CD4-positive, alpha-beta T cell treated with Interleukin-2 at 100 ng/mL for 4 hours (primary cell): ENCODE results near the gene HSD17B8.
"Not testable (repeated sequence)": the region's sequence is repeated elsewhere in the genome, so short reads cannot be mapped to it uniquely, and the experiment has no call there.

Experiments
- DNase-seq: peaks from one replicate; pipeline ENCODE4 v3.0.0-alpha.2; 2020; ENCODE audit warnings: low spot score

HSD17B8 gene

DNA sequence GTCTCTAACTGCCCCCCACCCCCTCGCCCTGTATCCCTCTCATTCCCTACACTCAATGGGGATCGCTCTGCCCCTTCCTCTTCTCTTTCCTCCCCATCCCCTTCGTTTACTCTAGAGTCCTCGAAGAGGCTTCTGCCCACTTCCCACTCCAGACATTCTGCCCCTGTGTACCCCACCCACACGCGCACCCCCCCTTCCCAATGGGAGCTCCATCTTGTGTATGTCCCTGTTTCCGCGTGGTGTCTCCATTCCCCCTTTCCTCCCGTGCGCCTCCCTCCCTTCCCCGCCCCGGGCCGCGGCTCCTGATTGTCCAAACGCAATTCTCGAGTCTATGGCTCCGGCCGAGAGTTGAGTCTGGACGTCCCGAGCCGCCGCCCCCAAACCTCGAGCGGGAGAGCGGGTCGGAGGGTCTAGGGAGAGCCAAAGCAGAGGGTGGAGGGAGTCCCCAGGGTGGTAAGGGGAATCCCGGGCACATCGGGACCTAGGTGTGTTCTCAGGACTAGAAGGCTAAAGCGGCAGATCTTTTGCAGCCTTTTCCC, 3.2 kb downstream of the HSD17B8 start:
- no peak for DNase-seq

DNA sequence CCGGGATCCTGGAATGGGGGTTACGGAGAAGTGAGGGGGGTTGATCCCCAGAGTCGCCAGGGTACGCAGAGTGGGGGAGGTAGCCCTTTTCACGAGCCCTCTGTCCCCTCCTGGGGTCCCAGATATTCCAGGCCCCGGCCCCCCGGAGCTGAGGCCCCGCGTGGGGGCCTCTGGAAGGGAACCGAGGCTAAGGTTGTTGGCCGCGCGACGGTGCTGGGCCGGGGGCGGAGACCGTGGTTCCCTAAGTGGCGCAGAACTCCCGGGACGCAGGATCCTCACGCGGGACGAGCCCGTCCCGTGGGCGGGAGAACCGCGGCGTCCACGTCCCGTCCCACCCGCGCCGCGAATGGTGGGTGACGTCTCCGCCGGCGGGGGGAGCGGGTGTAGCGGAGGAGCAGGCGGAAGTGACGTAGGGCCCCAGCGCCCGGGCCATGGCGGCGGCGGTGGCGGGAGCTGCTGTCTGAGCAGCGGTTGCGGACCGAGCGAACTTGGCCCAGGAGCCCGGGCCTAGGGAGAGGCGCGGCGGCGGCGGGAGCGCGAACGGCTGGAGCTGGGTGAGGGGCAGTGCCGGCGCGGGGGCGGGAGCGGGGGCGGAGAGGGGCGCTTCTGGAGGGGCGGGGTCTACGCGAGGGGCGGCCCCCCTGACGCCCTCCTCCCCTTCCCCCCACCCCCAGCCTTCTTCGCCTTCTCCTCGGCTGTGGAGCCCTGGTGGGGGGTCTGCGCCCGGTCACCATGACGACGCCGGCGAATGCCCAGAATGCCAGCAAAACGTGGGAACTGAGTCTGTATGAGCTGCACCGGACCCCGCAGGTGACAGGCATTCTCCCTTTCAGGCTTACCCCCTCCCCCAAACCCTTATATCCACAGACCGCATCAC, 3.9 kb downstream of the HSD17B8 start, which contains the start of gene RING1:
TSS of gene RING1 (plus strand) at position 410 of the 877 bp plus-strand sequence. CDS start at position 733, 323 bp downstream.
- peak; percentile 81 for DNase-seq

GRCh38 chr6:33209856-33210255, 5.4 kb downstream of the HSD17B8 start:
- no peak for DNase-seq

- DNase-seq: no peak
Measured at GRCh38 chr6:33211136-33211535, 6.7 kb downstream of the HSD17B8 start.

- no peak for DNase-seq
Measured at GRCh38 chr6:33211666-33212422, 7.4 kb downstream of the HSD17B8 start.

DNA sequence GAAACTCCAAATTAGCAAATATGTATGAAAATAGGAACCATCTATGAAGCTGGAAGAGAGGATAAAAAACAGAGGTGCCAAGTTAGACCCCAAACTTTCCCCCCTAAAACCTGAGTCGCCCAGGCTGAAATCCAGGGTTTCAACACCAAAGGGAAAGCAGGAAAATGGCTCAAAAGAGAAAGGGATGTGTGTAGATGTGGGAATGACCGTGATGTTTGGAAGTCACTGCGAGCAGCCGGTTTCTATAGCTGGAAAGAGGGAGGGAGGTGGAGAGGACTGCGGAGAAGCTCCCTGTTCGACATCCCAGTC, 8.4 kb downstream of the HSD17B8 start:
- no peak for DNase-seq

DNA sequence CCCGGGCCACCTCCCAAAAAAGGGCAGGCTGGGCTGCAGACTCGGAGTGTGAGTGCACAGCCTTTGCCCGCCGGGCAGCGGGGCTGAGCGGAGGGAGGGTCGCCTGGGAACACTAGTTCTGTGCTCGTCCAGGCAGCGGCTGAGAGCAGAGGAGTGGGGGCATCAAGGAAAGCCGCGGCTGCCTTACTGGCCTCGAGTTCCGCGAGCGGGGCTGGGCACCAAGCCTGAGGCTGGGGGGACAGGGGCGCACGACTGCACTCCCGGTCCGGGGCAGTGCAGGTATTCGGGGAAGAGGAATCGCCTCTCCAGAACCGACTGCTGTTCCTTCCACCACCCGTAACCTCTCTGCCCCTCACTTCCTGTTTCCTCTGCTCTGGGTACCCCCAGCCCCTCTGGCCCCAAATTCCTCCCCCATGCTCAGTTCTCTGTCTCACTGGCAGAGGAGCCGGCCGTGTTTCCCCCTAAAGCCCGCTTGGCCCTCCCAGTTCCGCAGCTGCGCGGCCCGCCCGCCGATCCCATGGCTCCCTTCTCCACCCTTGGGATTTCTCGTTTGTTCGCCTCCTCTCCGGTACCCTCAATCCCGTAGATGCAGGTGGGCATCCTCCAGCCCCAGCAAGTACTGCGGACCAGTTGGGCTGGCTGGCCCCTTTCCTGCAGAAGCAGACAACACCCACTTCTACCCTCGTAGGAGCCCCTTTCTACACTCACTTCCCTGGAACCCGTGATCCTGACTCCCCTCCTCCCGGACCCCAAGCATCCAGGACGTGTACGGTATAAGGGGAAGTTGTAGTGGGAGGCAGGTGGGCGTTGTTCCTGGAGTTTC, 8.9 kb downstream of the HSD17B8 start:
- no peak for DNase-seq

GRCh38 chr6:33213989-33214335, 9.5 kb downstream of the HSD17B8 start:
- DNase-seq: no peak

- no peak for DNase-seq
Measured at GRCh38 chr6:33215271-33216116, 11.0 kb downstream of the HSD17B8 start.

- DNase-seq: no peak
Measured at GRCh38 chr6:33216117-33216649, 11.7 kb downstream of the HSD17B8 start.

DNA sequence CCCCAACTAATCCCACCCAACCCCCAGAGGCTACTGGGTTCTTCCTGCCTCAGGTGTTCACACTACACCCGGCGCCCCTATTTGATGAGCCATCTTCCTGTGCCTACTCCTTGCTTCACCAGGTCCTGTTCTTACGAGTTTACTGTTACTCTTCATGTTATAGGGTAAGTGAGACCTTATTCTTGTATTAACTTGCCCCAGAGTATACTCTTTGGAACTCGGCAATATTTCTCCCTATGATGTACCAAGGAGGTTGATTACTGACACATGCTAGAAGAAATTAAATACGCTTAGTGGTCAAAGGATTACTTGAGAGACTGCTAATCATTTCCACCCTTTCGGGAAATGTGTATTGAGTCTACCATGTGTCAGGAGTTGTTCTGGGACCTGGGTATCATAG, 12.8 kb downstream of the HSD17B8 start:
- no peak for DNase-seq

DNA sequence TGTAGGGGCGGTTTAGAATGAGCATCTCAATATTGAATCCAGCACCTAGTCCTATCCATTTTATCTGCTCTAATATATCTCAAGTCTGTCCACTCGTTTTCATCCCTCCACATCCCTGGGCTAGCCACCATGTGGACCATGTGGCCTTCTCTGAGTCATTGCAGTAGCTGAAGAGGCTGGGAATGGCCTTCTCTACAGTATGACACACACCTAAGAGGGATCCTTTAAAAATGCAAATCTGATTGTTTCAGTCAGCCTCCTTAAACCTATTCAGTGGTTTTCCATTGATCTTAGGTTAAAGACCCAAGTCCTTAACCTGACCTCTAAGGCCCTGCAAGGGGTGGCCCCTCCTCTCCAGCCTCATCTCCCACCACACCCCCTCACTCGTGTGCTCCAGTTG, 13.2 kb downstream of the HSD17B8 start:
- DNase-seq: no peak

DNA sequence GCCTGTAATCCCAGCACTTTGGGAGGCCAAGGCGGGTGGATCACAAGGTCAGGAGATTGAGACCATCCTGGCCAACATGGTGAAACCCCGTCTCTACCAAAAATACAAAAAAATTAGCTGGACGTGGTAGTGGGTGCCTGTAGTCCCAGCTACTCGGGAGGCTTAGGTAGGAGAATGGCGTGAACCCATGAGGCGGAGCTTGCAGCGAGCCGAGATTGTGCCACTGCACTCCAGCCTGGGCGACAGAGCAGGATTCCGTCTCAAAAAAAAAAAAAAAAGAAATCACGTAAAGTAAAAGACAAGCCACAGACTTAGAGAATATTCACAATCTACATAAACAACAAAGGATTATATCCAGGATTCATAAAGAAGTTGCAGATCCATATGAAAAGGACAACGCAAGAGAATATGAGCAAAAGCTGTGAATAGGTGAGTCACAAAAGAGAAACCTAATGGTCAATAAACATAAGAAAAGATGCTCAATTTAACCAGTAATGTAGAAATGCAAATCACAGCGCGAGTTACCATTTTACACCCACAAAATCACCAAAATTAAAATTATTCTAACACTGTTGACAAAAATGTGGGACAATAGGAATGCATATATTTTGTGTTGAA, 22.2 kb downstream of the HSD17B8 start:
- not testable (repeated sequence) for DNase-seq

DNA sequence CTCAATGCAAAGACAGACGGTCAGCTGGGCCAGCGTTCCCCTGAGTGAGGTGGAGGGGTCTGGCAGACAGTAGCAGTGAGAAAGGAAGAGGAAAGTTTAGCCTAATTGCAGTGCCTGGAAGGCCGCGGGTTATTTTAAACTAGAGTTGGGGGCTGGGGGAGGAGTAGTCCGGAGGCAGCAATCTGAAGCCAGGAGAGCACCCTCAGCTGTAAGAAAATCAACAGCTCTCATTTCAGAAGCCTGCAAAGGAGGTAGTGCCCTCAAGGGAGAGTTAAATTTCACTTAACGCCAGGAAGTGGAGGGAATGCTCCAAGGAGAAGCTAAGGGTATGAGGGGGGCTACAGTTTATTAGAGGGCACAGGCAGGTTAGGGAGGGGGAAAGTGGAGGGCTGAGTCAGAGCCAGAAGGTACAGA, 30.8 kb downstream of the HSD17B8 start:
- DNase-seq: no peak

- DNase-seq: no peak
Measured at GRCh38 chr6:33236328-33236727, 31.9 kb downstream of the HSD17B8 start.

GRCh38 chr6:33236852-33237251, 32.4 kb downstream of the HSD17B8 start:
- no peak for DNase-seq

DNA sequence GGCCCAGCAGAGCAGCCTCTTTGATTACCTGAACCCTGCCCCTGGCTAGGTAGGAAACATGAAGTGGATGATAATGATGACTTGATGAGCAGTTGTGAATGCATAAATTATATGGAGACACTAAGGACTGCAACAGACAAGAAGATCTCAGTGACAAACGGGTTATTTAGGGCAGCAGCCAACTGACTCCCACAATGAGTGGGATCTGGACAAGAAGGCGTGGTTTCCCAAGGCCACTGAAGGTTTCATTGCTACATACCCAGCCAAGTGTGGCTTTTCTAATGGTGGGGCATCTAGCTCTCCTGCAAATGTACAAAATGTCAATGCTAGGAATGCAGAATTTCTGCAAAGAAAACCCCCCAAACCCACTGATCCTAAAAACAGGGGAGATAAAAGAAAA, 33.3 kb downstream of the HSD17B8 start:
- DNase-seq: no peak

GRCh38 chr6:33241968-33242367, 37.5 kb downstream of the HSD17B8 start:
- no peak for DNase-seq

- DNase-seq: no peak
Measured at GRCh38 chr6:33243476-33243875, 39.0 kb downstream of the HSD17B8 start.

- DNase-seq: peak; percentile 92
Measured at GRCh38 chr6:33247977-33248642, 43.7 kb downstream of the HSD17B8 start.
